Activated CD8-positive, alpha-beta memory T cell treated with anti-CD3 and anti-CD28 coated beads for 36 hours (primary cell): Measurements from ENCODE around the gene NOSIP. TPM values are rescaled to one million over a fixed set of nuclear protein-coding genes. Genes with fewer than 3 reads are reported as not detected.

Experiments
- CTCF ChIA-PET: fragments of 350-600 bp; sonication (Branson Sonifier 250); formaldehyde crosslinking; loops from one replicate; lab custom pipeline; 2021; ENCODE audit warnings: antibody characterized with exemption; lab: Charles Lee
- POLR2A ChIA-PET: fragments of 350-600 bp; sonication (Branson Sonifier 250); formaldehyde crosslinking; loops from one replicate; lab custom pipeline; 2021; ENCODE audit warnings: antibody characterized with exemption; lab: Charles Lee
- total RNA-seq, 2 experiments: library from RNA; stranded (reverse); gene quantifications; one replicate each; pipeline ENCODE4 v1.2.3, GENCODE V29; 2021

NOSIP gene
- total RNA-seq, 2 experiments from 2014 or later, result 59.7 to 60.2 TPM

DNA sequence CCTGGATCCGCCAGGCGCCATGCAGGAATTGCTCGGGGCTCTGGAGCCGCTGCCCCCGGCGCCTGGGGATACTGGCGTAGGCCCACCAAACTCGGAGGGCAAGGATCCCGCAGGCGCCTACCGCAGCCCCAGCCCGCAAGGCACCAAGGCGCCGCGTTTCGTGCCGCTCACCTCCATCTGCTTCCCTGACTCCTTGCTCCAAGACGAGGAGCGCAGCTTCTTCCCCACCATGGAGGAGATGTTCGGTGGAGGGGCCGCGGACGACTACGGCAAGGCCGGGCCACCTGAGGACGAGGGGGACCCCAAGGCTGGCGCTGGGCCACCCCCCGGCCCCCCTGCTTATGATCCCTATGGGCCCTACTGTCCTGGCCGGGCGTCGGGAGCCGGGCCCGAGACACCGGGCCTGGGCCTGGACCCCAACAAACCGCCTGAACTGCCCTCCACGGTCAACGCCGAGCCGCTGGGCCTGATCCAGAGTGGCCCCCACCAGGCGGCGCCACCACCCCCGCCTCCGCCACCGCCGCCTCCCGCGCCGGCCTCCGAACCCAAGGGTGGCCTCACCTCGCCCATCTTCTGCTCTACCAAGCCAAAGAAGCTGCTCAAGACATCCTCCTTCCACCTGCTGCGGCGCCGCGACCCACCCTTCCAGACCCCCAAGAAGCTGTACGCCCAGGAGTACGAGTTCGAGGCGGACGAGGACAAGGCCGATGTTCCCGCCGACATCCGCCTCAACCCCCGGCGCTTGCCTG is 16.8 kb upstream of the NOSIP start:
- CTCF ChIA-PET, result no interaction called here
- POLR2A ChIA-PET, result no interaction called here

DNA sequence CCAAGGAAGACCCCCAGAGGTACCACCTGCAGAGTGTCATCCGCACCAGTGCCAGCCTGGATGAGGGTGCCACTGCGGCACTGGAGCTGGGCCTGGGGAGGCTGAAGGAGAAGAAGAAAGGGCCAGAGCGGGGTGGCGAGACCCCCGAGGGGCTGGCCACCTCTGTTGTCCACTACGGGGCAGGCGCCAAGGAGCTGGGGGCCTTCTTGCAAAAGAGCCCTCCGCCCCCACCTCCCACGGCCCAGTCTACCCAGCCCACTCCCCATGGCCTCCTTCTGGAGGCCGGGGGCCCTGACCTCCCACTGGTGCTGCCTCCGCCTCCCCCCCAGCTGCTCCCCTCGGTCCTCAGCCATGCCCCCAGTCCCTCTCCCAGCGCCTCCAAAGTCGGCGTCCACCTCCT is 16.1 kb upstream of the NOSIP start:
- CTCF ChIA-PET, result no interaction called here
- POLR2A ChIA-PET, result no interaction called here

DNA sequence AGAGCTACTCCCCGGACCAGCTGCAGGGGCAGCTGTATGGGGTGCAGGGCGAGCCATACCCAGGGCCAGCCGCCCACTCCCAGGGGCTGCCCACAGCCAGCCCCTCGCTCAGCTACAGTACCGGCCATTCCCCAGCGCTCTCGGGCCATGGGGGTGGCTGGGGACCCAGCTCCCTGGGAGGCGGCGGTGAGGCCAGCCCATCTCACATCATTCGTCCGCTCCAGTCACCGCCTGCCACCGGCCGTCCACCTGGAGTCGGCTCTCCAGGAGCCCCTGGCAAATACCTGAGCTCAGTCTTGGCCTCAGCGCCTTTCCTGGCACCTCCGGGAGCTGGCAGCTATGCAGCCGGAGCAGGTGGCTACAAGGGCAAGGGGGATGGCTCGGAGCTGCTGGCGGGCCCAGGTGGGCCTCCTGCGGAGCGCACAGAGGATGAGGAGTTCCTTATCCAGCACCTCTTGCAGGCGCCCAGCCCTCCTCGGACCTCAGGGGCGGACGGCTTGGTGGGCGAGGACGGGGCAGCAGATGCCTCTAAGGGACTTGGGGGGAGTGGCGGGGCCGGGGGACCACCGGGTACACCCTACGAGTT is 15.6 kb upstream of the NOSIP start:
- POLR2A ChIA-PET, result no interaction called here

DNA sequence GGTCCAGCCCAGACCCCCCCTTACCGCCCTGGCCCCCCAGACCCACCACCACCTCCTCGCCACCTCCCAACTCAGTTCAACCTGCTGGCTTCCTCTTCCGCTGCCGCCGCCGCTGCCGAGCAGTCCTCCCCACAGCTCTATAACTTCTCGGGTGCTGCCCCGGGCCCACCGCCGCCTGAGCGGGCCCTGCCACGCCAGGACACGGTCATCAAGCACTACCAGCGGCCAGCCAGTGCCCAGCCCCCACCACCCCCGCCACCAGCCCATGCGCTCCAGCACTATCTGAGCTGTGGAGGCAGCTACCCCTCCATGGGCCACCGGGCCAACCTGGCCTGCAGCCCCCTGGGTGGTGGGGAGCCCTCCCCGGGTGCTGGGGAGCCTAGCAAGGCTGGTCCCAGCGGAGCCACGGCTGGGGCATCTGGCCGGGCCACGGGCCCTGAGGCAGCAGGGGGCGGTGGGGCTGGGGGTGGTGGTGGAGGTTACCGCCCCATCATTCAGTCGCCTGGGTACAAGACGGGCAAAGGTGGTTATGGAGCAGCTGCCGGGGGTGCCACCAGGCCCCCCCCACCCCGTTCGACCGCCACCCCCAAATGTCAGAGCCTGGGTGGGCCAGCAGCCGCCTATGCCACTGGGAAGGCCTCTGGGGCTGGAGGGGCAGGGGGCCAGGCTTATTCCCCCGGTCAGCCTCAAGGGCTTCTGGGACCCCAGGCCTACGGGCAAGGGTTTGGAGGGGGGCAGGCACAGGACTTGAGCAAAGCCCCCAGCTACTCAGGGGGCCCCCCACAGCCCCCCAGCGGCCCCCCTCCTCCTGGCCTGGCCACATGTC is 14.8 kb upstream of the NOSIP start:
- POLR2A ChIA-PET, result no interaction called here
- CTCF ChIA-PET, result no interaction called here

More for the DNA sequence above, 15.6 kb upstream of the NOSIP start:
- CTCF ChIA-PET, result no interaction called here

DNA sequence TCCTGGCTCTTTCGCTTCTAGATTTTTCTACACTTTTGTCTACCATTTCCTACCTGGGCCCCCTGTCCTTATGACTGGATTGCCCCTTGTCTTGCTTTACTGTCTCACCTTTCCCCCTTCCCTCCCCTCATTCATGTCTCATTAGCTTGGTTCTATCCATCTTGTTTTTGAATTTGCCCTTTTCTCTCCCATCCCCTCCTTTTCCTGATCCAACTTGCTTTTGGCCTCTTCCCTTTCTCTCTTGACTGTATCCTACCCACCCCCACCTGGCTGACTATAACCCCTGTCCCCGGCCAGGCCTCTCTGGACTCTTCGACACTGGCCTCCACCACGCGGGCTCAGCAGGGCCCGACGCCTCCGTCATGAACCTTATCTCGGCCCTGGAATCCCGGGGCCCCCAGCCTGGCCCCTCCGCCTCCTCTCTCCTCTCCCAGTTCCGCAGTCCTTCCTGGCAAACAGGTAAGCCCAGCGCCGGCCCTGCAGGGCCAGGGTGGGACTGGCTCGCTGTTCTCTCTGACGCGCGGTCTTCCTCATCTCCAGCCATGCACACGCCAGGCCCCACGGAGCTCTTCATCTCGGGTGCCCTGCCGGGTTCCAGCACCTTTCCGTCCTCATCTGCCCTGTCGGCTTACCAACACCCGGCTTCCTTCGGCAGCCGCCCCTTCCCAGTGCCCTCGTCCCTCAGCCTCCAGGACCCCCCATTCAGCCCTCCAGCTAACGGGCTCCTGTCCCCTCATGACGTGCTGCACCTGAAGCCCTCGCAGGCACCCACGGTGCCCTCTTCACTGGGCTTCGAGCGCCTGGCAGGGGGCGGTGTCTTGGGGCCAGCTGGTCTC is 14.0 kb upstream of the NOSIP start:
- CTCF ChIA-PET, result no interaction called here
- POLR2A ChIA-PET, result interaction anchor here (0.6 to 2.0 kb wide), 4 partner anchors 8 to 121 kb away, joined by 3 to 6 read pairs (median 5); partner anchors contain the start of genes NOSIP and RRAS

DNA sequence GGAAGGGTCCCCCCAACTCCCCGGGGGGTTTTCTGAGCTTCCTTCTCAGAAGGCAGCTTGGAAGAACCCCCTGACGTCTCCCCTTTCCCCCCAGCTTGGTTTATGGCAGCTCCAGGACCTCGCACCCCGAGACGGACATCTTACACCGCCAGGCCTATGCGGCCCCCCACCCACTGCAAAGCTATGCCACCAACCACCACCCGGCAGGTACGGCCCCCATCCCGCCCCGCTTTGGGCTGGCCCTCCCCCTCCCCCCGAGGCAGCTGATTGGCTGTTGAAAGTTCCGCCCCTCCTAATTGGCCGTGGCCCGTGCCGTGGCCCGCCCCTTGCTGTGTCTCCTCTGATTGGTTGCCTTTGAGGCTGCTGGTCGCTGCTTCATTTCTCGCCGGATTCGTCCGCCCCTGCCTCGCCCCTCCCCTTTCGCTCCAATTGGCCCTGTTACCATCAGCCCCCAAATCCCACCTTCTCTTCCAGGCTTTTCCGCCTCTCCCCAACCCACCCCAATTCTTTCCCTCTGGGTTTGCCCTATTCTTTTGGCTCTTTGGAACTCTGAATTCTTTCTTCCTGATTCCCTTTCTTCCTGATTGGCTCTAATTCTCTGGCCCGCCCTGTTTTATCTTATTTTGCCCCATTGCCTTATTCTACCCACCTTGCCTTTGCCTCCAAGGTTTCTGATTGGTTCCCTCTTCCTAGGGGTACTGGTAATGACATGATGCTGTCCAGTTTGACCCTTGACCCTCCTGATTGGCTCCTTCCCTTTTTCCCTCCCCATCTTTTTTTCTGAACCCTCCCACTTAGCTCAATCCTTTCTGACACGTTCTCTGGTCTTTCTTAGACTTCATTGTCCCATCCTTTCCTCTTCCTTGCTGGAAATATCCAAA is 13.1 kb upstream of the NOSIP start:
- CTCF ChIA-PET, result interaction anchor here (0.5 to 1.0 kb wide), 5 partner anchors 15 to 85 kb away, joined by 3 to 6 read pairs (median 3); no protein-coding TSS in a partner anchor
- POLR2A ChIA-PET, result interaction anchor here (1.1 to 2.0 kb wide), 3 partner anchors 9 to 47 kb away, joined by 3 to 6 read pairs (median 4); partner anchors contain the start of genes NOSIP and RRAS

DNA sequence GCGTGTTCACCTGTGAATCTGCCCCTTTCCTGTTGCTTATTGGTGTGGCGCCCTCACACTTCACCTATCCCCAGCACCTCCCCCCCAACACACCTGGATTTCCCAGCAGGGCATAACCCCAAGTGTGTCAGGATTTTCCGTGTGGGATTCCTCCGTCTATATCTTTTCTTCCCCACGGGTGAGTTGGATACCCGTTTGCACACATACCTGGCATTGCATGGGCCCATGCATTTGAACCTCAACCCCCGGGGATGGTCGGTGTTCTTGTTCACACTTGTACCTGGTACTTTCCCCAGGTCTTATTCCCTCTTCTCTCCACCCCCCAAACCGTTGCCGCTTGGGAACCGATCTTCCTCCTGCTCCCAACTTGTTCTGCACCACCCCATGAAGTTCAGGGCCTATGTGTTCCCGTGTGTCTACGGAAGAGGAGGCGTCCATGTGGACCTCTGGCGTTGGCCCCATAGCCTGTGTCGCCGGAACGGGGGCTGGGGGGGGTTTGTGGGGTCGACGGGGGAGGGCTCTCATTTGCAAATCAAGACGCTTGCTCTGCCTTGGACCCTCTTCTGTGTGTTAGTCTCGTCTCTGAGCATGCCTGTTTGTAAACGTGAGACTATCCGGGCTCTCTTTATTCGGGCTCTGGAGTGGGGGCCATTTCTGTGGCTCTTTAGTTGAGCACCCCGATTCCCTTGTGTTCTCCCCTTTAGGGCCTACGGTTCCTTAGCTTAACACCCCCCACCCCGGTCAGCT is 12.3 kb upstream of the NOSIP start:
- POLR2A ChIA-PET, result interaction anchor here (1.1 to 2.0 kb wide), 4 partner anchors 9 to 100 kb away, joined by 3 to 6 read pairs (median 4); partner anchors contain the start of gene RRAS
- CTCF ChIA-PET, result interaction anchor here (0.6 to 1.0 kb wide), 4 partner anchors 16 to 72 kb away, joined by 3 to 6 read pairs (median 4); no protein-coding TSS in a partner anchor

DNA sequence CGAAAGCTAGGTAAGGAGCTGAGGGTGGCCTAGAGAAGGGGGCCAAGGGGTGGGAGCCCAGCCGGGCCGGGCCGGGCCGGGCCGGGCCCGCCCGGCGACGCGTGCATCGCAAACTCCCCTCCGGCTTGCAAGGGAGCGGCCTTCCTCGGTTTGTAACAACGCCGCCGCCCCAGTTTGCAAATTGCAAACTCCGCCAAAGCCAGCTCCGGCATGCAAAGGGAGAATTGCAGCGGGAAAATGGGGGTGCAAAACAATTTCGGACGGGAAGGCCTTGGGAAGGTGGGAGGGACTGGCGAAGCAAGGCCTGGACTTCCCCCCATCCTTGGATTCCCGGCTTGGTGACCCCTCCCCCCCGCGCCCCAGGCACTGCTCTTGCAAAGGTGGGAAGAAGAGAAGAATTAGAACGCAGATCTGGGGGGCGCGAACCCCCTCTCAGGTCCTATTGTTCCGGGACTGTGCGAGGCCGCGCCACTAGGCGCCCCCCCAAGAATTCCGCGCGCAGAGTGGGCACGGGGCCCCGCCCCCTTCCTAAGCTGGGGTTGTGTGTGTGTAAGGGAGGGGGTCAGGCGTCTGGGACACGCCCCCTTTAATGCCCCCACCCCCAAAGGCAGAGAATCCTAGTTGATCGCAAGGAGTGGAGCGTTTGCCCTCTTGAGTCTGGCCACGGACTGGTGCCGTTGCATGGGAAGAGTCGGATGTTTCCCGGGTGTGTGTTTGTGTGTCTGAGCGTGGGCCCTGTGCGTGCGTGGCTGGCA is 11.6 kb upstream of the NOSIP start:
- POLR2A ChIA-PET, result interaction anchor here (0.7 to 1.5 kb wide), 6 partner anchors 11 to 141 kb away, joined by 3 to 5 read pairs (median 3); partner anchors contain the start of genes NOSIP, PRMT1 and RRAS
- CTCF ChIA-PET, result no interaction called here

DNA sequence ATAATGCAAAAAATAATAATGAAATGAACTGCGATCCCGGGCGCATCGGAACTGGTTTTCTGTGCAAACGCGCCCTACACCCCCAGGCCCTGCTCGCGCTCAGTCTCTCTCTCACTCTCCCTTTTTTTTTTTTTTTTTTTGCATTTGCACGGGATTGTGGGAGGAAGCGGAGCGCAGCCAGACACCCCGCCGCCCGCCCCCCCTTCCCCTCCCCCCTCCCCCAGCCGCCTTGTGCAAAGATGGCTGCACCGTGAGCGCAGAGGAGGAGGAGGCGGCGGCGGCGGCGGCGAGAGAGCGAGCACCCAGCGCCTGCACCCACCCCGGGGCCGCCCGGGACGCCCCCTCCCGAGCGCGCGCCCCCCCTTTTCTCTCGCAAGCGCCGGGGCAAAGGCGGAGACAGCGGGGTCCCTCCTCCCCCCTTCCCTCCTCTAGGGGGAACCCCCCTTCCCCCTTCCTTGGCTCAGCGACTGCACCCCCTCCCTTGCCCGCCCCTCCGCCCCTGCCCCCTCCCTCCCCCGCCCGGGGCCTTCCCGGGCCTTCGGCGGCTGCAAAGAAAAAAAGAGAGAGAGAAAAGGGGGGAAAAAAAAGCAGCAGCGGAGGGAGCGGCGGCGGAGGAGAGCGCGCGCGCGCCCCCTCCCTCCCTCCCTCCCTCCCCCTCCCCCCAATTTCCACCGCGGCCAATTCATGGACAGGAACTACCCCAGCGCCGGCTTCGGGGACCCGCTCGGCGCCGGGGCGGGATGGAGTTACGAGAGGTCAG is 10.8 kb upstream of the NOSIP start, which contains the start of gene PRR12:
TSS of gene PRR12 (plus strand) at position 212 of the 760 bp plus-strand sequence. CDS start at position 685, 473 bp downstream.
- ChIA-PET CTCF (interaction anchor here (1.5 kb wide), 1 partner anchor 50 kb away, joined by 8 read pairs; the partner anchor contains the start of gene RRAS), POLR2A (interaction anchor here (0.7 to 1.5 kb wide), 8 partner anchors 10 to 99 kb away, joined by 3 to 8 read pairs (median 4); partner anchors contain the start of genes NOSIP, PRMT1, RPS11 and RRAS)

DNA sequence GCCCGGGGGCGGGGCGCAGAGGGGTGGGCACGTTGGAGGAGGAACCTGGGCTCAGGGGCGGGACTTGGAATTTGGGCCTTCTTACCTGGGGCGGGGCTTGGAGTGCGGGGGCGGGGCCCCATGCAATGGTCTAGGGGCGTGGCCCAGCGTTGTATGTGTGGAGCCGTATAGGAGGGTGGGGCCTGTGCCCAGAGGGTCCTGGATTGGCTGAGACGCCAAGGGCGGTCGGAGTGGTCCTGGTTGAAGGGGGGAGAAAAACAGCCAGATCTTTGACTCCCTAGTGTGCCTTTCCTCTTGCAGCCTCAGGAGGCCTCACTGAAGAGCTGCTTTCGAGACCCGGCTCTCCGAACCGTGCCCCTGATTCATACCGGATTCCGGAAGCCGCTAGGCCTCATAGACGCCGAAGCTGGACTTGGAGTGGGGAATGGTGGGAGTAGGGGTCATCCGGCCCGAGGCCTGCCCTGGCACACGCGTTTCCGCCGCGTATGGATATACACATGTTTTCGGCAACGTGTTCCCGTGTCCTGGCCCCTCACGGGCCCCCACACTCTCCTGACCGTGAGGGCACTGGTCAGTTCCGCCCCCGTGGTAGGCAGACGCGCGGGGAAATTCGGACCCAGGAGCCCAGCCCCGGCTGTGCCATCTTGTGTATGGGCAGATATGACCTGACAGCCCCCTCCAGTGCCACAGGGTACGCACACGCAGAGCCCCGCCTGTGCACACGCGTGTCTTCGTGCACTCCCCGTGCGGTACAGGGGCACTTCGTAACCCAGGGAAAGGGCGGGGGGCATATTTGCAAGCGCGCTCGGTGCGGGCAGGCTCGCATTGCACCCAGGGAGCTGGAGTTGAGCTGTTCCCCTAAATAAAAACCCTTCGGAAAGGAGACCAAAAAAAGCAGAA is 10.0 kb upstream of the NOSIP start:
- CTCF ChIA-PET, result interaction anchor here (1.5 kb wide), 1 partner anchor 50 kb away, joined by 8 read pairs; the partner anchor contains the start of gene RRAS
- POLR2A ChIA-PET, result interaction anchor here (0.7 to 1.5 kb wide), 4 partner anchors 10 to 94 kb away, joined by 4 to 10 read pairs (median 8); partner anchors contain the start of genes NOSIP, PRRG2, RPS11 and RRAS

DNA sequence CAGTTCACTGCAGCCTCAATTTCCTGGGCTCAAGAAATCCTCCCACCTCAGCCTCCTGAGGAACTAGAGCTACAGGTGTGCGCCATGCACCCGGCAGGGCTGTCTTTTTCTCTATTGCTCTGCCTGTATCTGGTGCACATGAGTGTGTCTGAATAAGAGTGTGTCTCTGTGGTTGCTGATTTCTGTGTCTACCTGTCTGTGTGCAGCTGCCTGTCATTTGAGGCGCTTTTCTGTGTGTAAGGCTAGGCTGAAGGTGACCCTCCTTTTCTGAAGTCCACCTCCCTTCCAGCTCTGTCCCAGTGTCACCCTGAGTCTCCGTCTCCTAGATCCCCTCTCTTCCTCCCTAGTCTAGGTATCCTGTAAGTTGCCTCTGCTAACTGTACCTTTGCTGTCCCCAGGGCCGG is 9.1 kb upstream of the NOSIP start:
- ChIA-PET CTCF (interaction anchor here (0.7 to 1.5 kb wide), 5 partner anchors 9 to 491 kb away, joined by 3 to 8 read pairs (median 5); partner anchors contain the start of genes NOSIP, PRRG2 and RRAS), POLR2A (interaction anchor here (0.7 to 1.5 kb wide), 4 partner anchors 9 to 134 kb away, joined by 4 to 10 read pairs (median 8); partner anchors contain the start of genes NOSIP, PRRG2 and RRAS)

DNA sequence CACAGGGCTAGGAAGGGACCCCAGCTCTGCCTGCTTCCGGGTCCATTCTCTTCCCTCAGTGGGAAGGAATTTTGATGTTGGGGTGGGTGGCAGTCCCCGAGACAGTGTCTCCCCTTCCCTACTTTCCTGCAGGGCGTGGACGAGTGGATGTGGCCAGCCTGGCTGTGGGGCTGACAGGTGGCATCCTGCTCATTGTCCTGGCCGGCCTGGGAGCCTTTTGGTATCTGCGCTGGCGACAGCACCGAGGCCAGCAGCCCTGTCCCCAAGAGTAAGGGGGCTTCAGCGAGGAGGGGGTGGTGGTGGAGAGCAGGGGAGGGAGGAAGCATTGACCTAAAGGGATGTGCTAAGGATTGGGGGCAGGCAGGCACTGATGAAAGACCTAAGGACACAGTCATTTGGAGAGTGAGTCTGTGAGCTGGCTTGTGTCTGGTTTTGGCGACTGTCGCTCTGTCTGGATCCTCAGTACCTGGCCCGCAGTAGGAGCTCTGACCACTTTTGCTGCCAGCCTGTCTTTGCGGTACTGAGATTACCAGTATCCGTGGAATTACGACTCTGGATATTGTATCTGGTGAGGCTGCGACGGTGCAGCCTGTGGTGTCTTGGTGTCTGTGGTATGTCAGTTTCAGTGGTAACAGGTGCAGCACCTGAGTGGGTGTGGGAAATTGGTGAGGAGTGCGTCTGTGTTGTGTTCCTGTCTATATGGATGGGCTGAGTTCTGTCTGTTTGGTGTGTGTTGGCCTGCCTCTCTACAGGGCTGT is 8.2 kb upstream of the NOSIP start:
- ChIA-PET CTCF (interaction anchor here (0.7 to 1.3 kb wide), 3 partner anchors 8 to 59 kb away, joined by 3 to 5 read pairs (median 5); partner anchors contain the start of genes NOSIP and PRRG2), POLR2A (interaction anchor here (0.7 kb wide), 1 partner anchor 10 kb away, joined by 9 read pairs; no protein-coding TSS in a partner anchor)

DNA sequence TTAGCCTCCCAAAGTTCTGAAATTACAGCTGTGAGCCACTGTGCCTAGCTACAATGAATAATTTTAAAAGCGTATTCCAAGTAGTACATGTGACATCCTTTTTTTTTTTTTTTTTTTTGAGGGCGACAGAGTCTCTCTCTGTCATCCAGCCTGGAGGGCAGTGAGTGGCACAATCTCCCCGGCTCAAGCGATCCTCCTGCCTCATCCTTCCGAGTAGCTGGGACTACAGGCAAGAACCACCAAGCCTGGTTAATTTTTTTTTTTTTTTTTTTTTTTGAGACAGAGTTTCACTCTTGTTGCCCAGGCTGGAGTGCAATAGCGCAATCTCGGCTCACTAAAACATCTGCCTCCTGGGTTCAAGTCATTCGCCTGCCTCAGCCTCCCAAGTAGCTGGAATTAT is 6.9 kb upstream of the NOSIP start:
- ChIA-PET CTCF (interaction anchor here (0.6 kb wide), 1 partner anchor 193 kb away, joined by 3 read pairs; no protein-coding TSS in a partner anchor), POLR2A (interaction anchor here (0.7 kb wide), 2 partner anchors 27 to 61 kb away, joined by 3 to 5 read pairs; no protein-coding TSS in a partner anchor)
